AG09309 (cell line): ENCODE results near the gene G3BP2.

Experiments
- DNase-seq: peaks from one replicate; pipeline ENCODE4 v3.0.0-alpha.2; 2010; ENCODE audit warnings: low read depth
- H3K4me3 ChIP-seq: 2 replicates; pipeline ENCODE4 v1.5.1; 2011; ENCODE audit warnings: mild to moderate bottlenecking, low read depth, low read length, moderate library complexity; ENCODE audit not compliant: control insufficient read depth
- TF ChIP-seq, protein P1 (sequence below): IDR thresholded peaks from 2 replicates; pipeline ENCODE4 v1.5.1; 2011; ENCODE audit warnings: mild to moderate bottlenecking, low read depth, low read length, inconsistent platforms; ENCODE audit not compliant: insufficient read depth, control insufficient read depth; ENCODE audit errors: missing control alignments

G3BP2 gene

GRCh38 chr4:75633846-75634245 is 39.4 kb downstream of the G3BP2 start:
- TF ChIP-seq, protein P1, sequence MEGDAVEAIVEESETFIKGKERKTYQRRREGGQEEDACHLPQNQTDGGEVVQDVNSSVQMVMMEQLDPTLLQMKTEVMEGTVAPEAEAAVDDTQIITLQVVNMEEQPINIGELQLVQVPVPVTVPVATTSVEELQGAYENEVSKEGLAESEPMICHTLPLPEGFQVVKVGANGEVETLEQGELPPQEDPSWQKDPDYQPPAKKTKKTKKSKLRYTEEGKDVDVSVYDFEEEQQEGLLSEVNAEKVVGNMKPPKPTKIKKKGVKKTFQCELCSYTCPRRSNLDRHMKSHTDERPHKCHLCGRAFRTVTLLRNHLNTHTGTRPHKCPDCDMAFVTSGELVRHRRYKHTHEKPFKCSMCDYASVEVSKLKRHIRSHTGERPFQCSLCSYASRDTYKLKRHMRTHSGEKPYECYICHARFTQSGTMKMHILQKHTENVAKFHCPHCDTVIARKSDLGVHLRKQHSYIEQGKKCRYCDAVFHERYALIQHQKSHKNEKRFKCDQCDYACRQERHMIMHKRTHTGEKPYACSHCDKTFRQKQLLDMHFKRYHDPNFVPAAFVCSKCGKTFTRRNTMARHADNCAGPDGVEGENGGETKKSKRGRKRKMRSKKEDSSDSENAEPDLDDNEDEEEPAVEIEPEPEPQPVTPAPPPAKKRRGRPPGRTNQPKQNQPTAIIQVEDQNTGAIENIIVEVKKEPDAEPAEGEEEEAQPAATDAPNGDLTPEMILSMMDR = no peak
- DNase-seq = no peak

DNA sequence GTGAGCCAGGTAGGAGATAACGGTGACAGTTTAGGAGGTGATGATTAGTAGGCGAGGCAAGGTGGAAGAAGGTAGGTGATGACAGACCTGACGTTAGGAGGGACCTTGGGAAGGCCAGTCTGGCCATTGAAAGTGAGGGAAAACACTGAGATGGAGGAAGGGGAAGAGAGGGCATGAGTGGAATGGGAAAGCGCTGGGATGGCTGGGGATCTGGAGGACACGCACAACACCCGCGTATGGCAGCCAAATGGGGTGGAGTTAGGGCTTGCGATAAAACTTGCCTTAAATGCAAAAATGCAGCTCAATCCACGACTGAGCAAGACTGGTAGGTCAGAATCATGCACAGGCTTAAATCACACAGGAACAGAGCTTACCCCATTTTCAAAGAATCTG is 42.3 kb downstream of the G3BP2 start:
- TF ChIP-seq, protein P1 = no peak
- DNase-seq = no peak
- H3K4me3 ChIP-seq = peak overlapping the region; percentile 47

More at GRCh38 chr4:75633846-75634245, 39.4 kb downstream of the G3BP2 start:
- no peak overlapping the region for H3K4me3 ChIP-seq

- DNase-seq = no peak
- TF ChIP-seq, protein P1 = no peak
- H3K4me3 ChIP-seq = peak within 1 kb of the TSS; percentile 47
Measured at GRCh38 chr4:75630174-75630936, 42.9 kb downstream of the G3BP2 start, which contains the start of gene CDKL2. Gene CDKL2 (minus strand): TSS chr4:75630528. CDS start chr4:75625988, 4,540 bp downstream.

DNA sequence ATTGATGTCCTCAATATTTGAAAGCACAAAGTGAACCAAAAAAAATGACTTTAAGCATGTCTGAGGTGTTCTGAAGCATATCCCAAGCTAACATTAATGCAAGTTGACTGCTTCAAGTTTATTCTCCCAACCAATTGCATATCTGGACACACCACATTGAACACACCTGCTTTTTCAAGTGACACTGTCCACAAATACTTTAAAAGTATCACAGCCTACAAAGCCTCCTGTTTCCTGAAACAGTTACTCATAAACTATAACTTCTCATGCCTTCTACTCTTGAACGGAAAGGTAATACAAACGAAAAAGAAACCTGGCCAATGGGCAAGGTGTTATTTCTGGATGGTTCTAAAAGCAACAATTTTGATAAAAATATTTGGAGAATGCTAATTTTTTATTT is 44.0 kb downstream of the G3BP2 start:
- no peak for DNase-seq
- H3K4me3 ChIP-seq = no peak overlapping the region
- TF ChIP-seq, protein P1 = no peak

GRCh38 chr4:75623026-75623425 is 50.2 kb downstream of the G3BP2 start:
- H3K4me3 ChIP-seq = no peak overlapping the region
- TF ChIP-seq, protein P1 = no peak
- no peak for DNase-seq

GRCh38 chr4:75621715-75622114 is 51.5 kb downstream of the G3BP2 start:
- TF ChIP-seq, protein P1 = no peak
- DNase-seq = no peak
- no peak overlapping the region for H3K4me3 ChIP-seq
